ENCODE measurements around the gene TRPV2. TPM values are rescaled to one million over a fixed set of nuclear protein-coding genes. Genes with fewer than 3 reads are reported as not detected.

TRPV2 gene
- total RNA-seq, 2 donors from 2014 or later = 7.1 to 11.0 TPM

DNA sequence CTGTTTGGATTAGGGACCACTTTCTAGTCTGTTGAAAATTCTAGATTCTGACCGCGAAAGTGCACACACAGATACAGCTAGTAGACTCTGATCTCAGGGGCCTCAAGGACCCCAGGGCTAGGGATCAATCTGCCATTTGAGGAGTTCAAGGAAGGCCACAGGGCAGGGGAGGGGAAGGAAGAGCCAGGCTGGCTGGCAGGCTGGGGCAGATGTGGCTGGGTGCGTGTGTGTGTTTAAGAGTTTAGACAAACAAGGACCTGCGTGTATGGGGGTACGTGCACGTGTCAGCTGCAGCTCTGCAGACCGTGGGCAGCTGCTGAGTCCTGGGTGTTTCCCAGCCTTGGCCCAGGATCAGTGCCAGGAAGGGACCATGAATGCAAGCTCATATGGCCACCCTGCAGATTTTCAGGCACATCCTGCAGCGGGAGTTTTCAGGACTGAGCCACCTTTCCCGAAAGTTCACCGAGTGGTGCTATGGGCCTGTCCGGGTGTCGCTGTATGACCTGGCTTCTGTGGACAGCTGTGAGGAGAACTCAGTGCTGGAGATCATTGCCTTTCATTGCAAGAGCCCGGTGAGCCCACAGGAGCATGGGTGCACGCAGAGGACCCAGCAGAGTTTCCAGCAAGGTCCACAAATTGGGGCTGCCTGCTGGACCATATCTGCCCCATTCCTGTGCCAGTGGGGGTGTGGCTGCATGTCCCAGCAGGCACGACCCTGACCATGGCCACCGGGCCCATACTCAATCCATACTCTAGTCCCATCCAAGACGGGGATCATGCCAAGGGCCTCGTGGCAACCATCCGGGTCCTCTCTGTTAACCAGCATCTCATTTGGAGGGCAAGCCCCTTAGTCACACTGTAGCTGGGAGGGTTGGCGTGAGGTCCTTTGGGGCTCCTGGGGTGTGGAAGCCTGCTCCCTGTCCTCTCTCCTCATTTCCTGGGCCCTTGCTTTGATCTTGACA is 10.6 kb downstream of the TRPV2 start:
- TF ChIP-seq, protein P1, sequence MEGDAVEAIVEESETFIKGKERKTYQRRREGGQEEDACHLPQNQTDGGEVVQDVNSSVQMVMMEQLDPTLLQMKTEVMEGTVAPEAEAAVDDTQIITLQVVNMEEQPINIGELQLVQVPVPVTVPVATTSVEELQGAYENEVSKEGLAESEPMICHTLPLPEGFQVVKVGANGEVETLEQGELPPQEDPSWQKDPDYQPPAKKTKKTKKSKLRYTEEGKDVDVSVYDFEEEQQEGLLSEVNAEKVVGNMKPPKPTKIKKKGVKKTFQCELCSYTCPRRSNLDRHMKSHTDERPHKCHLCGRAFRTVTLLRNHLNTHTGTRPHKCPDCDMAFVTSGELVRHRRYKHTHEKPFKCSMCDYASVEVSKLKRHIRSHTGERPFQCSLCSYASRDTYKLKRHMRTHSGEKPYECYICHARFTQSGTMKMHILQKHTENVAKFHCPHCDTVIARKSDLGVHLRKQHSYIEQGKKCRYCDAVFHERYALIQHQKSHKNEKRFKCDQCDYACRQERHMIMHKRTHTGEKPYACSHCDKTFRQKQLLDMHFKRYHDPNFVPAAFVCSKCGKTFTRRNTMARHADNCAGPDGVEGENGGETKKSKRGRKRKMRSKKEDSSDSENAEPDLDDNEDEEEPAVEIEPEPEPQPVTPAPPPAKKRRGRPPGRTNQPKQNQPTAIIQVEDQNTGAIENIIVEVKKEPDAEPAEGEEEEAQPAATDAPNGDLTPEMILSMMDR (IDR thresholded peaks at IDR 0.05) = no peak
- TF ChIP-seq POLR2AphosphoS5 (IDR thresholded peaks at IDR 0.05) (no peak), POLR2A (IDR thresholded peaks at IDR 0.05) (no peak)
- no peaks in the 10 kb centered on the region for H3K4me1 ChIP-seq (replicated peaks)
- H3K36me3 ChIP-seq = no peaks in the 10 kb centered on the region
- H3K9me3 ChIP-seq = no peaks in the 10 kb centered on the region
- no peak for DNase-seq (ENCODE audit: low spot score)
- intact Hi-C loops (cut with DNase I) = no loop called here
- no peaks in the 10 kb centered on the region for H3K27me3 ChIP-seq (replicated peaks; ENCODE audit: insufficient read depth)
- H3K27ac ChIP-seq = no peak overlapping the region
- no peak overlapping the region for H3K4me3 ChIP-seq
- WGBS = 82% methylated on average over 19 of the region's 20 CpGs

DNA sequence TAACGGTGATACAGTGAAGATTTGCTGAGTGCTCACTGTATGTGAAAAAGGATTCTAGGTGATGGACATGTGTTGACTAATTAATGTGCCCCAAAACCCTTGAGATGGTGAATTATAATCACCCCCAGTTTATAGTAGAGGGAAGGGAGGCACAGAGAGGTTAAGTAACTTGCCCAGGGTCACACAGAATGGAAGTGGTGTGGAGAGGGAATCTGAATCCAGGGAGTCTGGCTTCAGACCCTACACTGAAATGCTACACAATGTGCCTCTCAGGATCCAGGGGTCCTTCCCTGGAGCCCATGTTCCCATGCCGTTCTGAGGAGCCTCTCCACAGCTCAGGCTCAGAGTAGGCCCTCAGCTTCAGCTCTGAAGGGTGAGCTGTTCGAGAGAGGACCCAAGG is 11.6 kb downstream of the TRPV2 start:
- Histone ChIP-seq H3K27ac (no peak overlapping the region), H3K4me1 (replicated peaks) (no peaks in the 10 kb centered on the region), H3K9me3 (no peaks in the 10 kb centered on the region), H3K27me3 (replicated peaks; ENCODE audit: insufficient read depth) (no peaks in the 10 kb centered on the region), H3K36me3 (no peaks in the 10 kb centered on the region), H3K4me3 (no peak overlapping the region)
- TF ChIP-seq POLR2A (IDR thresholded peaks at IDR 0.05) (no peak), POLR2AphosphoS5 (IDR thresholded peaks at IDR 0.05) (no peak)
- TF ChIP-seq, protein P1 (IDR thresholded peaks at IDR 0.05) = no peak
- intact Hi-C loops (cut with DNase I) = no loop called here
- WGBS = 96% methylated on average over 3 of the region's 3 CpGs
- DNase-seq (ENCODE audit: low spot score) = no peak

DNA sequence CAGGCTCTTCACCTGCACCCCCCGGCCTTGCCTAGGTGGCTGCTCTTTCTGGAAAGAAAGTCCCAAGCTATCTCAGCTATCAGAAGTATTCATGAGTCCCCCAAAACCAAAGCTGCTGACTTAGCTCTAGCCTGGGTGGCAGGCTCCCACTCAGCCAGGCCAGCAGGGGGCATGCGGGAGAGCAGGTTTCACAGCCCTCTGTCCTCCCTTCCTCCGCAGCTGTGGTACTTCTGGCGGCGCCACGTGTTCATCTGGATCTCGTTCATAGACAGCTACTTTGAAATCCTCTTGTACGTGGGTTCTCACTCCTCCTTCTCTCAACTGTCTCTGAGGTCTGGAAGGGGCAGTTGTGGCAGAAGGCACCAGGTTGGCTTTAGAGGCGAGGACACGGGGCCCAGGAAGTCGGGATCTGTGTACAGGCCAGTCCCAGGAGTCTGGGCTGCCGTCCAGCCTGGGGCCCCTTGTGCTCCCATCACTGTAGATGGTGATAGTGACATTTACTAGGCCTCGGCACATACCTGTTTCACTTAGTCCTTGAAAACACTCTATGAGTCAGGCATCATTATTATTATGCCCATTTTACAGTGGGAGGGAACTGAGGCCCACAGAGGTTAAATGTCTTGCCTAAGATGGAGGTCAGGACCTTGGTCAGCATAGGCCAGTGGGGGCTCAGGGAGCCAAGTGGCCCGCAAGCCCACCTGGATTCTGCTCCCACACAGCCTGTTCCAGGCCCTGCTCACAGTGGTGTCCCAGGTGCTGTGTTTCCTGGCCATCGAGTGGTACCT is 12.9 kb downstream of the TRPV2 start:
- TF ChIP-seq POLR2AphosphoS5 (IDR thresholded peaks at IDR 0.05) (no peak), POLR2A (IDR thresholded peaks at IDR 0.05) (no peak)
- TF ChIP-seq, protein P1 (IDR thresholded peaks at IDR 0.05) = peak in 3 of 4 experiments; percentile 38 to 63 (median 41)
- Histone ChIP-seq H3K36me3 (no peaks in the 10 kb centered on the region), H3K27me3 (replicated peaks; ENCODE audit: insufficient read depth) (no peaks in the 10 kb centered on the region), H3K4me3 (no peak overlapping the region), H3K9me3 (no peaks in the 10 kb centered on the region), H3K4me1 (replicated peaks) (no peaks in the 10 kb centered on the region), H3K27ac (no peak overlapping the region)
- intact Hi-C loops (cut with DNase I) = no loop called here
- DNase-seq (ENCODE audit: low spot score) = no peak
- 46% methylated on average over 15 of the region's 15 CpGs for WGBS

DNA sequence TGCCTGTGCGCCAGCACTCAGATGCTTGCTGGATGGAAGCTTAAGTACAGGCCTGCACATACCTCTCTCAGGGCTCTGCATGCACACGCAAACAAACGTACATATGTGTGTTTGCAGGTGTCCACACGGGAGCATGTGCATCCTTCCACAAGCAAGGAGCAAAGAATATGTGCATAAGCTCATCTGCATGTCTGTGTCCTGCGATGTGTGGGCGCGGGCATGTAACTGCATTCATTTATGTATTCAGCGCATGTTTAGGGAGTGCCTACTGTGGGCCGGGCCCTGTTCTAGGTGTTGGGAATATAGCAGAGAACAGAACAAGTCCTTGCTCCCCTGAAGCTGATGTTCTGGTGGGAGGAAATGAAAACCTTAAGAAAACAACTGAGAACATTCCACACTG is 13.7 kb downstream of the TRPV2 start:
- H3K36me3 ChIP-seq = no peaks in the 10 kb centered on the region

More for the DNA sequence above, 13.7 kb downstream of the TRPV2 start:
- Histone ChIP-seq H3K4me3 (no peak overlapping the region), H3K9me3 (no peaks in the 10 kb centered on the region), H3K27ac (no peak overlapping the region), H3K4me1 (replicated peaks) (no peaks in the 10 kb centered on the region), H3K27me3 (replicated peaks; ENCODE audit: insufficient read depth) (no peaks in the 10 kb centered on the region)
- TF ChIP-seq POLR2A (IDR thresholded peaks at IDR 0.05) (no peak), POLR2AphosphoS5 (IDR thresholded peaks at IDR 0.05) (no peak)
- TF ChIP-seq, protein P1 (IDR thresholded peaks at IDR 0.05) = no peak
- WGBS = 79% methylated on average over 9 of the region's 9 CpGs
- DNase-seq (ENCODE audit: low spot score) = no peak
- intact Hi-C loops (cut with DNase I) = no loop called here
